Smooth muscle cell (in vitro differentiated cells): ENCODE data around the gene CAPZB. TPM values are rescaled to one million over a fixed set of nuclear protein-coding genes. Genes with fewer than 3 reads are reported as not detected.

Source experiments
- DNase-seq: peaks from one replicate; lab custom pipeline; 2025; ENCODE audit not compliant: unreplicated experiment; lab: John Stamatoyannopoulos, UW
- H2AFZ ChIP-seq: fragments of 200-600 bp; sonication (generic); 2 replicates; pipeline ENCODE4 v1.6.0; 2016; ENCODE audit warnings: antibody characterized with exemption, low read depth, mild to moderate bottlenecking
- H3F3A ChIP-seq: fragments of 200-600 bp; sonication (generic); 2 replicates; pipeline ENCODE4 v1.6.0; 2017; ENCODE audit warnings: antibody characterized with exemption, low read depth
- H3K27ac ChIP-seq: fragments of 200-600 bp; sonication (generic); 2 replicates; pipeline ENCODE4 v1.5.1; 2016; ENCODE audit warnings: low read depth, mild to moderate bottlenecking
- H3K27me3 ChIP-seq: fragments of 200-600 bp; sonication (generic); 2 replicates; pipeline ENCODE4 v1.6.1; 2016; ENCODE audit warnings: low read depth, mild to moderate bottlenecking
- H3K36me3 ChIP-seq: fragments of 200-600 bp; sonication (generic); 2 replicates; pipeline ENCODE4 v1.5.1; 2016; ENCODE audit warnings: low read depth
- H3K4me1 ChIP-seq: fragments of 200-600 bp; sonication (generic); 2 replicates; pipeline ENCODE4 v1.5.1; 2016; ENCODE audit warnings: low read depth
- H3K4me2 ChIP-seq: fragments of 200-600 bp; sonication (generic); 2 replicates; pipeline ENCODE4 v1.6.0; 2016; ENCODE audit warnings: mild to moderate bottlenecking
- H3K4me3 ChIP-seq: fragments of 200-600 bp; sonication (generic); 2 replicates; pipeline ENCODE4 v1.5.1; 2016; ENCODE audit warnings: mild to moderate bottlenecking
- H3K79me2 ChIP-seq: fragments of 200-600 bp; sonication (generic); 2 replicates; pipeline ENCODE4 v1.6.0; 2016; ENCODE audit warnings: low read depth, mild to moderate bottlenecking
- H3K9ac ChIP-seq: fragments of 200-600 bp; sonication (generic); 2 replicates; pipeline ENCODE4 v1.6.0; 2016; ENCODE audit warnings: low read depth
- H3K9me3 ChIP-seq: fragments of 200-600 bp; sonication (generic); replicated peaks from 2 replicates; pipeline ENCODE4 v1.5.1; 2016; ENCODE audit warnings: low read depth
- H4K20me1 ChIP-seq: fragments of 200-600 bp; sonication (generic); 2 replicates; pipeline ENCODE4 v1.6.0; 2016; ENCODE audit warnings: low read depth
- WGBS: methylation state at CpG from one replicate; pipeline ENCODE4 v1.1.7; 2016; ENCODE audit warnings: low lambda C conversion rate; 5-methylcytosine and 5-hydroxymethylcytosine counted together
- polyA plus RNA-seq: library from polyadenylated mRNA; unstranded; fragments of >200 nt; fragmentation: Nextera tagmentation; extraction: Ambion mirVana; gene quantifications from 2 replicates; pipeline ENCODE4 v1.2.1, GENCODE V29; 2016
- total RNA-seq: library from RNA; depleted of rRNA; stranded (reverse); fragments of >200 nt; gene quantifications from 2 replicates; pipeline ENCODE4 v1.2.3, GENCODE V29; 2014
- TF ChIP-seq, protein P1 (sequence below): fragments of 200-600 bp; sonication (generic); IDR thresholded peaks from 2 replicates; pipeline ENCODE4 v1.5.1; 2017; ENCODE audit warnings: borderline replicate concordance, mild to moderate bottlenecking, antibody characterized with exemption; ENCODE audit not compliant: insufficient read depth, poor library complexity, severe bottlenecking

Gene CAPZB
- total and polyA plus RNA-seq, 2 experiments from 2014 or later = 205 to 405 TPM

GRCh38 chr1:19352839-19353238 is 132.5 kb downstream of the CAPZB start:
- no peak for DNase-seq

DNA sequence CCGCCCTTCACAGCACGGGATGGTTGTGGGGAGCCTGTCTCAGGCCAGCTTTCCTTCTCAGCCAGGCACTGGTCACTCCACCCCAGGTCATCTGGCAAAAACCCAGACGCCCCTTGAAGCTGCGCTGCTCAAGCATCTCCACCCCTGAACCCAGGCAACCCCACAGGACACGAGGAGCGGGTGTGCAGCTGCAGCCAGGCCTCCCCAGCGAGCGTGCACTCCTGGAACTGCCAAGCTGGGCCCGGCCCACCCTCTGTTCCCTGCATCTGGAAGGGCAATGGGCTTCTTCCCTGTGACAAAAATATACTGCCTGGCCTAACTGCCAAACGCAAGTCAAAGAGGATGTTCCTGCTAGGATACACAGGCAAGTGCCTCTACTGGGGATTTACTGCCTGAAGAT is 133.5 kb downstream of the CAPZB start:
- Histone ChIP-seq H3K79me2 (peaks cover 4% of the 10 kb centered on the region), H3K9ac (no peak overlapping the region), H3F3A (no peaks in the 10 kb centered on the region), H3K4me1 (no peaks in the 10 kb centered on the region), H3K9me3 (no peaks in the 10 kb centered on the region), H4K20me1 (peaks cover 73% of the 10 kb centered on the region), H3K4me2 (no peak overlapping the region), H3K36me3 (peaks cover 4% of the 10 kb centered on the region), H3K4me3 (no peak overlapping the region), H3K27ac (no peak overlapping the region), H3K27me3 (no peaks in the 10 kb centered on the region), H2AFZ (no peak overlapping the region)
- TF ChIP-seq, protein P1, sequence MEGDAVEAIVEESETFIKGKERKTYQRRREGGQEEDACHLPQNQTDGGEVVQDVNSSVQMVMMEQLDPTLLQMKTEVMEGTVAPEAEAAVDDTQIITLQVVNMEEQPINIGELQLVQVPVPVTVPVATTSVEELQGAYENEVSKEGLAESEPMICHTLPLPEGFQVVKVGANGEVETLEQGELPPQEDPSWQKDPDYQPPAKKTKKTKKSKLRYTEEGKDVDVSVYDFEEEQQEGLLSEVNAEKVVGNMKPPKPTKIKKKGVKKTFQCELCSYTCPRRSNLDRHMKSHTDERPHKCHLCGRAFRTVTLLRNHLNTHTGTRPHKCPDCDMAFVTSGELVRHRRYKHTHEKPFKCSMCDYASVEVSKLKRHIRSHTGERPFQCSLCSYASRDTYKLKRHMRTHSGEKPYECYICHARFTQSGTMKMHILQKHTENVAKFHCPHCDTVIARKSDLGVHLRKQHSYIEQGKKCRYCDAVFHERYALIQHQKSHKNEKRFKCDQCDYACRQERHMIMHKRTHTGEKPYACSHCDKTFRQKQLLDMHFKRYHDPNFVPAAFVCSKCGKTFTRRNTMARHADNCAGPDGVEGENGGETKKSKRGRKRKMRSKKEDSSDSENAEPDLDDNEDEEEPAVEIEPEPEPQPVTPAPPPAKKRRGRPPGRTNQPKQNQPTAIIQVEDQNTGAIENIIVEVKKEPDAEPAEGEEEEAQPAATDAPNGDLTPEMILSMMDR = no peak
- 98% methylated on average over 10 of the region's 10 CpGs for WGBS
- no peak for DNase-seq

More at GRCh38 chr1:19352839-19353238, 132.5 kb downstream of the CAPZB start:
- Histone ChIP-seq H3K9ac (no peak overlapping the region), H3K27me3 (no peaks in the 10 kb centered on the region), H3K4me2 (no peak overlapping the region), H3K4me1 (no peaks in the 10 kb centered on the region), H3K79me2 (peaks cover 4% of the 10 kb centered on the region), H3K27ac (no peak overlapping the region), H3K9me3 (no peaks in the 10 kb centered on the region), H2AFZ (no peak overlapping the region), H3K4me3 (no peak overlapping the region), H3F3A (no peaks in the 10 kb centered on the region), H4K20me1 (peaks cover 73% of the 10 kb centered on the region), H3K36me3 (peaks cover 4% of the 10 kb centered on the region)
- over 99% methylated on average over 14 of the region's 14 CpGs for WGBS
- TF ChIP-seq, protein P1 = no peak

DNA sequence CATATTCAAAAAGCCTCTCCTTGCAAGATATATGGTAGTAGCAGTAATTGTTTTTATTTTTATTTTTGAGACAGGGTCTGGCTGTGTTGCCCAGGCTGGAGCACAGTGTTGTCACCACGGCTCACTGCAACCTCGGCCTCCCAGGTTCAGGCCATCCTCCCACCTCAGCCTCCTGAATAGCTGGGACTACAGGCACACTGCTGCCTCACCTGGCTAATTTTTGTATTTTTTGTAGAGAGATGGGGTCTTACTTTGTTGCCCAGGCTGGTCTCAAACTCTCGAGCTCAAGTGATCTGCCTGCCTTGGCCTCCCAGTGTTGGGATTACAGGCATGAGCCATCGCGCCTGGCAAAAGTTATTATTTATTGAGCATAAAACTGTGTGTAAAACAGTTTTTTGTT is 134.8 kb downstream of the CAPZB start:
- DNase-seq = no peak
- H3K9me3 ChIP-seq = no peaks in the 10 kb centered on the region
- H4K20me1 ChIP-seq = peaks cover 64% of the 10 kb centered on the region
- H3F3A ChIP-seq = no peaks in the 10 kb centered on the region
- H3K27ac ChIP-seq = no peak overlapping the region
- H3K4me1 ChIP-seq = no peaks in the 10 kb centered on the region
- 100% methylated on average over 5 of the region's 5 CpGs for WGBS
- H3K9ac ChIP-seq = no peak overlapping the region
- H3K27me3 ChIP-seq = no peaks in the 10 kb centered on the region
- no peak overlapping the region for H2AFZ ChIP-seq
- peaks cover 4% of the 10 kb centered on the region for H3K36me3 ChIP-seq
- peaks cover 4% of the 10 kb centered on the region for H3K79me2 ChIP-seq
- no peak overlapping the region for H3K4me2 ChIP-seq
- H3K4me3 ChIP-seq = no peak overlapping the region
- TF ChIP-seq, protein P1 = no peak

- Histone ChIP-seq H3K36me3 (peaks cover 4% of the 10 kb centered on the region), H3K9me3 (no peaks in the 10 kb centered on the region), H4K20me1 (peaks cover 65% of the 10 kb centered on the region), H3K4me2 (no peak overlapping the region), H3K4me3 (no peak overlapping the region), H3K4me1 (no peaks in the 10 kb centered on the region), H3K27me3 (no peaks in the 10 kb centered on the region), H3K9ac (no peak overlapping the region), H3K27ac (no peak overlapping the region), H3F3A (no peaks in the 10 kb centered on the region), H3K79me2 (peaks cover 4% of the 10 kb centered on the region), H2AFZ (no peak overlapping the region)
- TF ChIP-seq, protein P1 = no peak
- WGBS = 95% methylated on average over 17 of the region's 17 CpGs
- DNase-seq = no peak
These were observed 135.3 kb downstream of the CAPZB start for GRCh38 chr1:19349999-19350398.
